NCI-H524 (cell line): ENCODE results near the gene PTPN14.
"Not testable (repeated sequence)": the region's sequence is repeated elsewhere in the genome, so short reads cannot be mapped to it uniquely, and the experiment has no call there.

Experiments used
- DNase-seq, 2 experiments: peaks; one replicate each; lab custom pipeline; 2025; lab: John Stamatoyannopoulos, UW

The PTPN14 gene

DNA sequence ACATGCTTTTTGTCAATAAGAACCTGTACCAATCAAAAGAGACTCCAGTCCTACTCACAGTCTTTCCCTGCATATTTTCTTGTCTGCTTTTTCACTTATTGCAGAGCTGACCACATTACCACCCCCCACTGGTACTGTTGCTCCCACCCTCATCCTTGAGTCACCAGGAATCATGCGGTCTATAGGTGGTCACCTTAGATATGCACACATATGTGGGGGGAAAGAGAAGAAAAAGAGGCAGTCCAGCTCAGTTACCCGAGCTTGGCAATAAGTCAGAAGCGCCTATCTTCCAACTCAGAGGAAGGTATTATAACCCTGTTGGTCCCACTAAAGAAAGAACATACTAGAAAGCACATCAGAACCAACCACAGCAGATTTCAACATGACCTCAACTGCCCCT, 151.3 kb downstream of the PTPN14 start:
- no peak for DNase-seq

DNA sequence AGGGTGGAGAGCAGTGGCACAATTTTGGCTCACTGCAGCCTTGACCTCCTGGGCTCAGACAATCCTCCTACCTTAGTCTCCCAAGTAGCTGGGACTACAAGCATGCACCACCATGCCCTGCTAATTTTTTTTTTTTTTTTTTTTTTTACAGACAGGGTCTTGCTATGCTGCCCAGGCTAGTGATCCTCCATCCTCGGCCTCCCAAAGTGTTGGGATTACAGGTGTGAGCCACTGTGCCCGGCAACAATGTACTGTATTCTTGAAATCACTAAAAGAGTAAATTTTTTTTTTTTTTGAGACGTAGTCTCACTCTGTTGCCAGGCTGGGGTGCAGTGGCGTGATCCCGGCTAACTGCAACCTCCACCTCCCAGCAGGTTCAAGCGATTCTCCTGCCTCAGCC, 152.9 kb downstream of the PTPN14 start:
- DNase-seq = no peak

DNA sequence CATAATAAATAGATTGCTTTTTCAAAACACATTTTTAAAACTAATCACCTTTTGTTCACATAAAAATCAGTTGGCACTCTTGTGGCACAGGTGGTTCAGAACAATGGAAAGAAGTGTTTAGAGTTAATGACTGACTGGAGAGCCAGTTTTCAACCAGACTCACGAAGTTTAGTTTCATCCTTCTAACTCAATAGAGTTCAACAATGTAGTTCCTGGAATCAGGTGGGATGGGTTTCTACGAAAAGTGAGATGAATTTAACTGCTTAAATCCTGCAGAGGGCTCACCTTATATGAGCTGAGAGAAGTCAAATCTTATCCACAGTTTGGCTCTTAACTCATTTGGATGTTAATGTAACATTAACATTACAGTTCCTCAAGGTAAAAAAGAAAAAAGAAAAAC, 153.9 kb downstream of the PTPN14 start:
- DNase-seq = no peak

DNA sequence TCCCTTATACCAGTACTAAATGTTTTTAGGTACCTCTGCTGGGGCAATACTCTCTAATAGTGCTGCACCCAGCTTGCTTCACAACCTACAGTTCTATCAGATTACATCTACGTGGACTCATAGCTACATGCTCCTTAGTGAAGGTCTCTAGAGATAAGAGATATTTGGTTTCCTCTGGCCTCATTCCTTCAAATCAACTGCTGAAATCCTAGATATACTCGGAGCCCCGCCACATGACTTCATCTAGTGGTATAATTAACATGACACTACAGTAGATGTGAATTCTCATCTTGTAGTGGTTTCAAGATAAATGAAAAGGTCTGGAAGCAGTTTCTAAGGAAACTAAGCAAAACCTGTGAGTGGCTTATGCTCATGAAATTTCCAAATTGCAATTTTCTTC, 155.1 kb downstream of the PTPN14 start:
- no peak for DNase-seq

DNA sequence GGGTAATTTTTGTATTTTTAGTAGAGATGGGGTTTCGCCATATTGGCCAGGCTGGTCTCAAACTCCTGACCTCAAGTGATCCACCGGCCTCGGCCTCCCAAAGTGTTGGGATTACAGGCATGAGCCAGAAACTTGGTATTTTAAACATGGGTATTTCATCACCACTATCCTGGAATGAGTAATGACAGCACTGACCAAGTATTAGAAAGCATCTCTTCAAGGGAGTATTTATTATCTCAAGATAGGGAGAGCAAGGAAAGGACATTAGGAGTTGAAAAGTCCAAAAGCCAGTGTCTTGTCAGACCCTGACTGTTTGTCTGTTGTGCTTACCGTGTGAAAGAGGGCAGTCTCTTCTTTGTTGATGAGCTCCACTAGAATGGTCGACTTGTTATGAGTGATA, 156.8 kb downstream of the PTPN14 start:
- not testable (repeated sequence) for DNase-seq

DNA sequence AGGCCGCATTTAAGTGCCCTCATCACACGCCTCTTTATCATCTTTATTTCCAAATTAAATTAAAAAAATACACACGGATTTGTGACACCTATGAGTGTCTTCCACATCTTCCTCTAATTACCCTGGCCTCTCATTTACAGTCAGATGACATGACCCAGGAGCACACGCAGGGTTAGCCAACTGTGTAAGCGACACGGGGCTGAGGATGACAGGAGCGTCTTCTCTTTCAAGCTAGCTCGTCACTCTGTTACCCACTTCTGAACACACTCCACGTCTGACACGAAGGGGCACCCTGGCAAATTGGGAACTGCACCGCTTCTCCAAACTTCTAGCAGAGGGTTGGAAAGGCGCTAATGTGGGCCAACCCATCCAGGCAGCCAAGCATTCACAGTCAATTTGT, 158.3 kb downstream of the PTPN14 start:
- no peak for DNase-seq

DNA sequence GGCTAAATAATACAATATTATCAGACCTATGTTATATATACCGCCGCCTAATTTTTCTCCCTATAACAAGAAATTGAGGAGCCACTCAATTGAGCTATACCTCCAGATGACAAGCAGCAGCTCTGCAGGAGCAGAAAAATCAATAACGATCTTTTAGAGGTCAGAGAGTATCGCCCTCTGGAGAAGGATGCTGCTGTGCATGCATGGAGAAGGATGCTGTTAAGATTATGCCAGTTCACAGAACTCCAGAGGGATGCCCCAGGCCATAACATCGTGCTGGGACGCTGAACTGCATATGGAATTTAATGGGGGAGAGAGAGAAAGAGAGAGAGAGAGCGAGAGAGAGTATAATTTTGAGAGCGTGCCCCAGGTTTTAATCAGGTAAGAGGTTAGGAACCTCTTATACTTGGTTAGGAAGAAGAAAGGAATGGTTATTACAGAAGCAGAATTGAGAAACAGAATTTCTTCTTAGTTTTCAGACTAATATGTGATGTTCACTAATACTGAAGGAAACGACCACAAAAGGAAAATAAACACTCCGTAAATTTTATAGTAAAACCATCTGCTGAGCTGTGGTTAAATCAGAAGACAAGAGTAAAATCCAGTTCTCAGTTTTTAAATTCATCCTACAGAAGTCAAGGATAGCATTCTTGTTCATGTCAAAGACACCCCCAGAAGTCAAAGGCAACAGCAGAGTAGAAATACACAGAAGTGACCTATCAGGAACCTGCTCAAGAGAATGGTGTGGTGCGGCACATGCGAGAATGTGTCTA, 159.3 kb downstream of the PTPN14 start:
- DNase-seq = no peak

DNA sequence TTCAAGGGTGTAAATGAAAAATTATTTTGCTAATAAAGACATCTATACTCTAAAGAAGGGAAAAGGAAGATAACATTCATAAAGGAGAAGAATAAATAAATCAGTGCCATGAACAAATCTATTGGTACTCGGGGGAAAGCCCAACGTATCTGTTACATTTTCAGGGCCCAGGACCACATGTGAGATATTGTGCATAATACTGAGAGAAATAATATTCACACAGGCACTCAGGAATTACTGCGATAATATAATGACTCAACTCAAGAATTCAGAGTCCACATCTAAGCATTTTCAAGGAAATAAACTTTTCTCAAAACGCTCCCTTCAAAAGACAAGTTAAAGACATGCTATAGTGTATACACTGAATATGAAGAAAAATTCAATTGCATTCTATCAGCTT, 161.7 kb downstream of the PTPN14 start:
- no peak for DNase-seq

DNA sequence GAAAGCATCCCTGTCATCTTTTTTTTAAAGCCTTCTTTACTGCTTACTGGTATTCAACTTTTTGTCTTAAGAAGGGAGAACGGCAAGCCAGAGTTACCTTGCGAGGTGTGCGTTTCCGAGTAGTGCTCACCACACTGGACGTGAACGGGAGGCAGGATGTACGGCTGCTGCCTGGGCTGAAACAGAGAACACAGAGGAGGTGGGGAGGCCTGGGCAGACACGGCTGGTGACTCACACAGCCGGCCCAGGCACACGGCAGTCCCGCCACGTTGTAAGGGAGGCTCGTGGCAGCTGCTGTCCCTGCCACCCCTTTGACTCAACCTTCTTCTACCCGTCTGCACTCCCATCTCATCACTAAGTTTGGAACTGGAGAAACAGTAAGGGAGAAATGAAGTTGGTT, 164.7 kb downstream of the PTPN14 start:
- no peak for DNase-seq

DNA sequence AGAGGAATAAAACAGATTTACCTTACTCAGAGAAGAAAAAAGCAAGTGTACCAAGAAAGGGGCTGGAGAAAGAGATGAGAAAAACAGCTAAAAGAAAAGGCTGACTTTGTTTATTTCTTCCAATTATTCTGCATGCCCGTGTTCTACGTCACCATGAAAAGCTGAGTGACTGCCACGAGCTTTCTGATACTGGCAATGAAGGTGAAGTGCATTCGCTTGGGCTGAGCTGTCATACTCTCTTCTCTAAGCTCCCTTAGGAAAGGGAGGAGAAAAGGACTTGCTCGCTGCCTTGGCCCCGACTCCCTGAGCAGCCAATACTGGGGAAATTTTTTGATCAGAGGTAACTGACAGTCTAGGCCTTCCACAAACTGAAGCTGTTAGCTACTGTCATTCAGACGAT, 165.1 kb downstream of the PTPN14 start:
- DNase-seq = no peak

DNA sequence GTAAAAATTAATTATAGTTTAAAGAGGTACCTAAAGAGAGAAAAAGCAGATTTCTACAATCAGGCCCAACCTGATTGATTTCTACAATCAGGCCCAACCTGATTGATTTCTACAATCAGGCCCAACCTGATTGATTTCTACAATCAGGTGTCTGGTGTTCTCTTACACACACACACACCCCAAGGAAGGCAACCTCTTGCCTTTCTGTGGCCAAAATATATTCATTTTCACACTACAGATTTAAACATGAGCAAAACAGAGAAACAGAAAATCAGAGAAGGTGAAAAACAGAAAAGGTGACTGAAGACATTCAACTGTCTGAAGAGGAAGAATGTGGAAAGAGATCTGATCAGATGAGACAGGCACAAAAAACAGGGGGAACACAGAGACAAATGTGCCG, 166.0 kb downstream of the PTPN14 start:
- no peak for DNase-seq

DNA sequence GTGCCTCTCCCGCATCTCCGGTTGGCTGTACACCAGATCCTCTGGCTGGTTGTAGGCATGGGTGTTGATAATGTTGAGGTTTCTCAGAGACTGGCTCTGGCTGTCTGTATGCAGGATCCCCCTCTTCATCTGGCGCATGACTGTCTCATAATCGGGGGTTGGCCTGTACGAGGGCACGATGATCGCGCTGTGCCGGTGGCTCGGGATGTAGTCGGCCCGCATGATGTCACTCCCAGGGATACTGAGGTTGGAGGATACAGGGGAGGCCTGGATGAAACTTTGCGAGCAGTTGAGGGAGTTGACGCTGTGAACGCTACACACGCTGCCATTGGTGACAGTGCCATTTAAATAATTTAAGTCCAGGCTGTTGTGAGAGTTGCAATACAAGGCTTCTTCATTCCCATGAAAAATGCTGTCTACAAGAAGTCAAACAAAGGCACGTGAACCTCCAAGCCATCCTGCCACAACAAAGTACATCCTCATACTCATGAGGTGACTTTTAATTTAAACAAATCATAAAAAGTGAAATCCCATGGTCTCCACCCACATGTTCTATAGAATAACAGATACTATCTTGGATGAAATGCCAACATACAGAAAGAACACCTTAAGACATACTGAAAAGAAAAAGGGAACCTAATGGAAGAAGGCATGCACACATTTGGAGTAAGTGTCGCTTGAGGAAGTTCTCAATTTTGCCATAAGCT, 166.9 kb downstream of the PTPN14 start:
- DNase-seq = no peak

DNA sequence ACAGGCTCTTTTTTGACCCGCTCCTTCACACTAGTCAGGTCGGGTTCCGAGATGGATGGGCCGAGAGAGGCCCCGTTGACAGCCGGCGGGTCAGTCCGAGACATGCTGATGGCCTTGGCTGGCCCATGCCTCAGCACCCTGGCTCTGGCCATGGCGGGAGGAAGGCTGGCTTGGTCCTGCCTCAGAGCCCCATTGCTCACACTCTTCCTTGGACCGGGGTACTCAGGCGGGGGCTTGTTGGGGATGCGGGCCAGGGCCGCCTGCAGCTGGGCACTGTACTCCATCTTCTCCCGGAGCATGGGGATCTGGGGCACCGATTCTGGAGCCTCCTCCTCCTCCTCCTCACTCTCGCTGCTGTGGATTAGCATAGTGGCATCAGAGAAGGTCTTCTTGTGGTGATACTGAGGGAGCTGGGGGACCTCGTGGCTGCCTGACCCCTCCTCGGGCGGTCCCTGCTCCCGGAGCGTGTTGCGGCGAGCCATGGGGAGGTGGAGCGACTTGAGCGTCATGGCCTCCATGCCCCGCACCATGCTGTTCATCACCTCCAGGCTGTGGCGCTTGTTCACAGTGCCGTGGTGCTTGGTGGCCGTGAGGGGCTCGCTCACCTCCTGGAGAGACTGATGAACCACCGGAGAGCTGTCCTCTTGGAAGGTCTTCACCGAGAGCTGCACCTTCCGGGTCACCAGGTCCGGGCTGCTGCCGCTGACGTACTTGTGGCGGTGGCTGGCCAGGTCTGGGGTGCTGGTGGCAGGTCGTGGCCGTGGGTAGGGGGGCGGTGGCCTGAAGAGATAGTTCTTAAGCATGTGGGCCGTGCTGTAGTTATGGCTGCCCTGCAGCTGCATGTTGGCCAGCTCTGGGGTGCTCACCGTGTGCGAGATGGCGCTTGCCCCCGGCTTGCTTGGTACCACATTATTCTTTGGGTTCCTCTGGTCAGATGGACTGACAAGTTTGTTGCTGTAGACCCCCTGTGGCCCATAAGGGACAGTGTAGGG, 167.7 kb downstream of the PTPN14 start:
- DNase-seq = no peak

DNA sequence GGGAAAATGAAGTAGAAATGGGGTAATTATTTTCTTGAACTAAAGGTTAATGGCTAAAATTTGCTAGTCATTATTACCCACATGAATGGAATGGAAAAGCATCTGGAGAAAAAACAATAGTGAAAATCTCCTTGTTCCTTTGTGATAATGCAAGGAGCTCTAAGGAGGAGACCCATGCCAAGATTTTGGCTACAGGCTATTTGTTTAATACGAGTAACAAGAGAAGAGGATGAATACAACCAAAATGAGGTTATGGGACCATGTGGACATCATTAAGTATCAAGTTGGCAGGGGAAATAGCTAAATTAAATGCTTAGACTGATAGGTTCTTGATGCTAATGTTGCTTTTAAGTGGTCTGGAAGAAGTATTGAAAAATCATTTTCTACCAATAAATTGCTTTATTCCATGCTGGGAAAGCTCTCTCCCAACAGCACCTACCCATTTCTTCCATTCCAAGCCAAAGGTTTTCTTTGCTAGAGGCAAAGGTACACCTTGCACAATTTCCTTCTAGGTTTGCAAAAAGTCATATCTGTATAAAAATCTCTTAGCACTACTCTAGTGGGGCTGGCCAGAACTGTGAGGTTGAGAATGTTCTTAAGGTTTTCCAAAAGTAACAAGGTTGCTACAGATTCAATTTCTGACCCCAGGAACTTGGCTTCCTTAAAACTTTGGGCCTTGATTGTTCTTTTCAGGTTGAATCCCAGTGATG, 170.3 kb downstream of the PTPN14 start:
- DNase-seq = no peak

DNA sequence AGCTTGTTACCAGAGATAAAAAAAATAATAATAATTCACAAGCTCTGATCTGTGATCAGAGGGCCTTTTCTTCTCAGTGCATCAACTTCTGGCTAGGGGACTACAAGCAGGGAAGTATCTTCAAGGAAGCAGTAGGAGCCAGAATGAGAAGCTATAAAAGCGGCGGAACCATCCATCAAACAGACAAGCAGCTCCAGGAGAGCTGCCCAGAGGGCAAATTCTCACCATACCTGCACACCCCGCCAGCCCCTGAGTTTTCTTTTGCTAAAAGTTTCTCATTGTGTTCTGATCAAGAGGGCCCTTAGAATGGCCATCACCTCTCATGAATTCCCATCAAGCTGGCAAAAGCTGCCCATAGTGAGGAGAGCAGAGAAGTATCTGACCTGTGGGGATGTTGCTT, 171.0 kb downstream of the PTPN14 start:
- DNase-seq = no peak

DNA sequence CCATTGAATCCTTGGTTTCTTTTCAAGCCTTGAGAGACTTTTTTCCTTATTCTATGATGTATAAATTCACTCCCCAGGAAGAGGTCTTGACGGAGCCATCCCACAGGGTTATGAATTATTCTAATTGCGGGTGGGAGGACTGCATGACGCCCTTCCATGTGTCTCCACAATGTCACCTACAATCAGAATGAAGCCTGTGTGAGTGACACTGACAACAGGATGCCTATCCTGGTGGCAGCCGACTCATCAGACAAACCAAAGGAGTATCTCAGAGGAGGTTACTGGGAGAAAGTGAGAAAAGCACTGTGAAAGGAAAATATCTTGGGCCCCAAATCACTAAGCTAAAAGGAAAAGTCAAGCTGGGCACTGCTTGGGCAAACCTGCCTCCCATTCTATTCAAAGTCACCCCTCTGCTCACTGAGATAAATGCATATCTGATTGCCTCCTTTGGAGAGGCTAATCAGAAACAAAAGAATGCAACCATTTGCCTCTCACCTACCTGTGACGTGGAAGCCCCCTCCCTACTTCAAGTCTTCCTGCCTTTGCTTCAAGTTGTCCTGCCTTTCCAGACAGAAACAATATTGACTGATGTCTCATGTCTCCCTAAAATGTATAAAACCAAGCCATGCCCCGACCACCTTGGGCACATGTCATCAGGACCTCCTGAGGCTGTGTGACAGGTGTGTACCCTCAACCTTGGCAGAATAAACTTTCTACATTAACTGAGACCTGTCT, 172.0 kb downstream of the PTPN14 start:
- DNase-seq = no peak

DNA sequence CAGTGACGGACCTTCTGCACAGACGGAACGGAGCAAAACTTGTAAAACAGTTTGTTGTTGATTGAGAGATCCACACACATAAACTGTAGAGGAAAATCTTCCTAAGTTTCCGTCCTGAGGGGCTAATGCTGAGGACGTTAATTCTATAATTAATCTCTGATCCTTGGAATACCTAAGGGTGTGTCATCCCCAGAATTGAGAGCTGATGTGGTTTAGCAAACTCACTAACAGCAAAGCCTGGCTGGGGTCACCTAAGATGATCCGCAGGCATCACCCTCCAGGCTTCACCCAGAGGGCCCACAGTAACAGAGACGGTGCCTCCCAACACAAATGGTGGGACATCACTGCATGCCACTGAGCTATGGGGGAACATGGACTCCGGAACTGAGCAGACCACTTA, 172.9 kb downstream of the PTPN14 start:
- no peak for DNase-seq

DNA sequence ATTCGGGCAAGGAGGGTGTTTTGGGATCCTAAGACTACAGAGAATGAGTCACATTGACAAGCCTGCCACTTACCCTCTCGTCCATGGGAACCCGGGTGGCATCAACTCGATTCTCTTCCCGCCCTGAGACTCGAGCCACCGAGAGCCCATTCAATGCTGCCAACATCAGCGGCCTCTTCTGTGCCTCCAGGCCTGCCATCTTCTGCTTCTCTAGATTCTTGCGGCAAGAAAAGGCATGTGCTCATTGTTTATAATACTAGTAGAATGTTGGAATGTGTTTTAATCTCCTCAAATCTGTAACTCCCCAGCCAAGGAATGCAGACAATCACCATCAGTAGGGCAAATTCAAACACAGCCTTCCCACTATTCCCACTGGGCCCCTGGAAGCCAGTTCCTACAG, 173.5 kb downstream of the PTPN14 start:
- no peak for DNase-seq

DNA sequence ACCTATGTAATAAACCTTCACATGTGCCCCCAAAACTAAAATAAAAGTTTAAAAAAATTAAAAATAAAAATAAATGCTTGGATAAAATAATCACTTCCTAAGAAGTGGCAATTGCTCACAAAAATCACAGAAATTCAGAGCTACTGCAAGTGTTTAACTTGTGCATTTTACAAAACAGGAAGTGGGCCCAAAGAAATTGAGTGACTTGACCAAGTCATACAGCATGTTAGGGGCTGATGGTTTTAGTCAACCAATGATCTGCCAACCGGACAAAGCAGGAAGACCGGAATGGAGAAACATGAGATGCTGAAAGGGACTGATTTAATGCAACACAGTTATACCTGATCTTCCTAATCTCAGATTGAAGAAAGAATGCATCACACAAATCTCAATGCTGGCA, 173.9 kb downstream of the PTPN14 start:
- DNase-seq = no peak

DNA sequence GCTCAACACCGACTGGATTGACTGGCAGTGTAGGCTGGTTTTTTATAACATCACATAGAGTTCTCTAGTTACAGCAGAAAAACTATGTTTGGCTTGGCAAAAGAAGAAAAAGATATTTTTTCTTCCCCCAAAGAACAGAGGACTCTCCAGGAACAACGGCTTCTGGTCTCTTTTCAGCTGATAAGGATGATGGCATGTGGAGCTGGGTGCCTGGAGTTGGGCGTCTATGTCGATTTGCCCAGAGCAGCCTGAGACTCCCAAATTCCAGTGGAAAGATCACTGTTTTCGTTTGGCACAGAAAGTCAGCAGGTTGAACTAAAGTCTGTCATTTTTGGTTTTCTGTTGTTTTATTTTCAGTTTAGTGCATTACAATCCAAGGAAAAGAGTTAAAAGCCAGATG, 179.3 kb downstream of the PTPN14 start:
- no peak for DNase-seq

DNA sequence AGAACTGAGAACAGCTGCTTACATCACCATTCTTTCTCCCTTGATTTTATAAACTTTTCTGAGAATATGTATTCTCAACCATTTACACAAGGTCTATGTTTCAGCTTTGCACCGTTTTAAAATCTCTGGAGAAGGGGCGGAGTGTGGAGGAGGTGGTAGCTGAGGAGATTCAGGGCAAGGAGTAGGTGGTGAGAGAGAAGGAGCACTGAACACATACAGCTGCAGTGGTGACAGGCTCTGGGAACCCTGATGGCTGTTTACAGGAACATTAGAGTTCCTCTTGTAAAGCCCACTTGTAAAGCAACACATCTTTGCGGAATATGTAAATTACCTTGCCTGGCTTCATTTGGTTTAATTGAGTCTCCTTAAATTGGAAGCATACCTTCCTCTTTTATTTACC, 180.8 kb downstream of the PTPN14 start:
- no peak for DNase-seq
